ENCODE data around the gene TBC1D10A. TPM values are rescaled to one million over a fixed set of nuclear protein-coding genes. Genes with fewer than 3 reads are reported as not detected.

The TBC1D10A gene
- total RNA-seq, 1 donor from 2014 or later: 32.7 TPM

DNA sequence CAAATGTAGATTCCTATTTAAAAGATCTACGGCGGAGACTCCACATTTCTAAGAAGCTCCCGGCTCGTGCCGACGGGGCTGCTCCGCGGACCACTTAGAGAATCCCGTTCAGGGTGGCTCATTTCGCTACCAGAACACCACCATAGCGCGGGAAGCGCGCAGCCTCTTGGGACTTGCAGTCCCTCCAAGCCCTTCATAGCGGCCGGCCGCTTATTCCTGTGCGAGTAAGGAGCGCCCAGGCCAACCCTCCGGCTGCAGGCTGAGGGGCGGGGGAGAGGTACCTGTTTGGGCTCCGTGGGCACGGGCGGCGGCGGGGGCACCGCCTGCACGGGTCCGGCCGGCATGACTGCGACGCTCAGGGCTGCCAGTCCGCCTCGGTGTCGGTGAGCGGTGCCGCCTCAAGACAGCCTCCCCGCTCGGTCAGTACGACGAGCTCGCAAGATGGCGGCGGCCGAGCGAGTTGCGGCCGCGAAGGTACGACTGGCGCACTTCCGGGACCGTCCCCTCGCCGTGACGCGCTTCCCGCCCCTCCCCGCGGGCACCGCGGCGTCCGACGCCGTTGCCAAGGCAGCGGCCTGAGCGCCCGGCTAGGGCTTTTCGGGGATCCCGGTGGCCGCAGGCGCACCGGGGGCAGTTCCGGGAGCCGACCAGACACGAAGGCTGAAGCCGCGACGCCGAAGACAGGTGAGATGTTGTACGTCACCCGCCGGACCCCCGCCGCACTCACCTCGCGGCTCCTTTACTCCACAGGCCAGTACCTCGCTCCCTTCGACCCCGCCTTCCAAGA is 29.9 kb upstream of the TBC1D10A start, which contains the start of the genes CCDC157 and SF3A1:
TSS of gene CCDC157 (plus strand) at position 559 of the 787 bp plus-strand sequence. CDS start 8,994 bp downstream, outside the sequence.
TSS of gene SF3A1 (minus strand) at position 446 of the 787 bp plus-strand sequence. CDS start at position 344, 102 bp downstream.
- Mint-ChIP-seq H3K27me3 (ENCODE audit: low read depth, unreplicated experiment) (no peaks in the 10 kb centered on the region), H3K4me3 (ENCODE audit: unreplicated experiment) (peak within 1 kb of the TSS; percentile 96), H3K27ac (ENCODE audit: unreplicated experiment) (peak within 1 kb of the TSS; percentile 95), H3K36me3 (ENCODE audit: low read depth, unreplicated experiment) (peaks cover 16% of the 10 kb centered on the region), H3K9me3 (ENCODE audit: unreplicated experiment) (no peaks in the 10 kb centered on the region), H3K4me1 (ENCODE audit: low read depth, unreplicated experiment) (peaks cover 23% of the 10 kb centered on the region)
- TF ChIP-seq EZH2 (IDR thresholded peaks at IDR 0.05; ENCODE audit: insufficient read depth, low read length): no peak
- TF ChIP-seq, protein P1, sequence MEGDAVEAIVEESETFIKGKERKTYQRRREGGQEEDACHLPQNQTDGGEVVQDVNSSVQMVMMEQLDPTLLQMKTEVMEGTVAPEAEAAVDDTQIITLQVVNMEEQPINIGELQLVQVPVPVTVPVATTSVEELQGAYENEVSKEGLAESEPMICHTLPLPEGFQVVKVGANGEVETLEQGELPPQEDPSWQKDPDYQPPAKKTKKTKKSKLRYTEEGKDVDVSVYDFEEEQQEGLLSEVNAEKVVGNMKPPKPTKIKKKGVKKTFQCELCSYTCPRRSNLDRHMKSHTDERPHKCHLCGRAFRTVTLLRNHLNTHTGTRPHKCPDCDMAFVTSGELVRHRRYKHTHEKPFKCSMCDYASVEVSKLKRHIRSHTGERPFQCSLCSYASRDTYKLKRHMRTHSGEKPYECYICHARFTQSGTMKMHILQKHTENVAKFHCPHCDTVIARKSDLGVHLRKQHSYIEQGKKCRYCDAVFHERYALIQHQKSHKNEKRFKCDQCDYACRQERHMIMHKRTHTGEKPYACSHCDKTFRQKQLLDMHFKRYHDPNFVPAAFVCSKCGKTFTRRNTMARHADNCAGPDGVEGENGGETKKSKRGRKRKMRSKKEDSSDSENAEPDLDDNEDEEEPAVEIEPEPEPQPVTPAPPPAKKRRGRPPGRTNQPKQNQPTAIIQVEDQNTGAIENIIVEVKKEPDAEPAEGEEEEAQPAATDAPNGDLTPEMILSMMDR (IDR thresholded peaks at IDR 0.05; ENCODE audit: insufficient read depth, low read depth, low read length): no peak
- FAIRE-seq: no peak
- H3K4me2 ChIP-seq (ENCODE audit: low read length): peak within 1 kb of the TSS; percentile 97
- peaks cover 15% of the 10 kb centered on the region for H3K36me3 ChIP-seq (ENCODE audit: insufficient read depth, low read length)
- H3K9me3 ChIP-seq (ENCODE audit: insufficient read depth, low read depth, low read length): no peaks in the 10 kb centered on the region
- peak within 1 kb of the TSS; percentile 98 for H3K4me3 ChIP-seq (ENCODE audit: insufficient read depth, low read depth, low read length)
- H2AFZ ChIP-seq (ENCODE audit: low read depth, low read length): peak within 1 kb of the TSS; percentile 88
- peak within 1 kb of the TSS; percentile 92 for H3K9ac ChIP-seq (ENCODE audit: low read length)
- H3K79me2 ChIP-seq (ENCODE audit: insufficient read depth, low read length): peaks cover 48% of the 10 kb centered on the region
- peaks cover 20% of the 10 kb centered on the region for H3K4me1 ChIP-seq (ENCODE audit: insufficient read depth, low read length)
- peak within 1 kb of the TSS; percentile 98 for H3K27ac ChIP-seq (ENCODE audit: low read depth, low read length)
- DNase-seq (ENCODE audit: low read depth): peak; percentile 83
- no peaks in the 10 kb centered on the region for H3K27me3 ChIP-seq (ENCODE audit: insufficient read depth, low read length)
- H4K20me1 ChIP-seq (ENCODE audit: insufficient read depth, low read length): peaks cover 45% of the 10 kb centered on the region

DNA sequence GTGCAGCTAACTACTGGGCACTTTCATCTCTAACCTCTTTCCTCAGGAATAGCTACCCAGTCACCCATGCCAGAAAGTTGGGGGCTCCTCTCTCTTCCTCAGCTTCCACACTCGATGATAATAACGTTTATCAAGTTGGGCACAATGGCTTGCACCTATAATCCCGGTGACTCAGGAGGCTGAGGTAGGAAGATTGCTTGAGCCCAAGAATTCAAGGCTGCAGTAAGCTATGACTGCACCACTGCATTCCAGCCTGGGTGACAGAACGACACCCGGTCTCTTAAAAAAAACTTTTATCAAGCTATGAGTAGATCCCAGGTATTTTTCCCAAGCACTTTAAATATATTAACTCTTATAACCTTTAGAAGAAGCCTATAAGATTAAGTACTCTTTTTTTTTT is 27.9 kb upstream of the TBC1D10A start:
- Mint-ChIP-seq H3K4me1 (ENCODE audit: low read depth, unreplicated experiment) (peaks cover 23% of the 10 kb centered on the region), H3K27ac (ENCODE audit: unreplicated experiment) (peak overlapping the region; percentile 18), H3K36me3 (ENCODE audit: low read depth, unreplicated experiment) (peaks cover 17% of the 10 kb centered on the region), H3K4me3 (ENCODE audit: unreplicated experiment) (peak overlapping the region; percentile 96), H3K9me3 (ENCODE audit: unreplicated experiment) (no peaks in the 10 kb centered on the region), H3K27me3 (ENCODE audit: low read depth, unreplicated experiment) (no peaks in the 10 kb centered on the region)
- no peak overlapping the region for H2AFZ ChIP-seq (ENCODE audit: low read depth, low read length)
- peaks cover 30% of the 10 kb centered on the region for H3K36me3 ChIP-seq (ENCODE audit: insufficient read depth, low read length)
- no peak for DNase-seq (ENCODE audit: low read depth)
- H3K4me3 ChIP-seq (ENCODE audit: insufficient read depth, low read depth, low read length): peak overlapping the region; percentile 98
- no peaks in the 10 kb centered on the region for H3K9me3 ChIP-seq (ENCODE audit: insufficient read depth, low read depth, low read length)
- H3K4me2 ChIP-seq (ENCODE audit: low read length): peak overlapping the region; percentile 97
- peaks cover 67% of the 10 kb centered on the region for H3K79me2 ChIP-seq (ENCODE audit: insufficient read depth, low read length)
- no peak for TF ChIP-seq EZH2 (IDR thresholded peaks at IDR 0.05; ENCODE audit: insufficient read depth, low read length)
- TF ChIP-seq, protein P1 (IDR thresholded peaks at IDR 0.05; ENCODE audit: insufficient read depth, low read depth, low read length): no peak
- H3K27ac ChIP-seq (ENCODE audit: low read depth, low read length): no peak overlapping the region
- FAIRE-seq: no peak
- H3K27me3 ChIP-seq (ENCODE audit: insufficient read depth, low read length): no peaks in the 10 kb centered on the region
- H3K4me1 ChIP-seq (ENCODE audit: insufficient read depth, low read length): peaks cover 20% of the 10 kb centered on the region
- peaks cover 62% of the 10 kb centered on the region for H4K20me1 ChIP-seq (ENCODE audit: insufficient read depth, low read length)
- peak overlapping the region; percentile 48 for H3K9ac ChIP-seq (ENCODE audit: low read length)

Measured in astrocyte (in vitro differentiated cells and primary cell).